ENCODE measurements around the gene IP6K2.
"Not testable (repeated sequence)": the region's sequence is repeated elsewhere in the genome, so short reads cannot be mapped to it uniquely, and the experiment has no call there.

The IP6K2 gene

GRCh38 chr3:48750856-48751255 lies 33.8 kb upstream of the IP6K2 start:
- TF ChIP-seq, protein P1, sequence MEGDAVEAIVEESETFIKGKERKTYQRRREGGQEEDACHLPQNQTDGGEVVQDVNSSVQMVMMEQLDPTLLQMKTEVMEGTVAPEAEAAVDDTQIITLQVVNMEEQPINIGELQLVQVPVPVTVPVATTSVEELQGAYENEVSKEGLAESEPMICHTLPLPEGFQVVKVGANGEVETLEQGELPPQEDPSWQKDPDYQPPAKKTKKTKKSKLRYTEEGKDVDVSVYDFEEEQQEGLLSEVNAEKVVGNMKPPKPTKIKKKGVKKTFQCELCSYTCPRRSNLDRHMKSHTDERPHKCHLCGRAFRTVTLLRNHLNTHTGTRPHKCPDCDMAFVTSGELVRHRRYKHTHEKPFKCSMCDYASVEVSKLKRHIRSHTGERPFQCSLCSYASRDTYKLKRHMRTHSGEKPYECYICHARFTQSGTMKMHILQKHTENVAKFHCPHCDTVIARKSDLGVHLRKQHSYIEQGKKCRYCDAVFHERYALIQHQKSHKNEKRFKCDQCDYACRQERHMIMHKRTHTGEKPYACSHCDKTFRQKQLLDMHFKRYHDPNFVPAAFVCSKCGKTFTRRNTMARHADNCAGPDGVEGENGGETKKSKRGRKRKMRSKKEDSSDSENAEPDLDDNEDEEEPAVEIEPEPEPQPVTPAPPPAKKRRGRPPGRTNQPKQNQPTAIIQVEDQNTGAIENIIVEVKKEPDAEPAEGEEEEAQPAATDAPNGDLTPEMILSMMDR (IDR thresholded peaks at IDR 0.05; ENCODE audit: control insufficient read depth, insufficient read depth, low read depth, low read length, missing control alignments): no peak
- H3K4me3 ChIP-seq (ENCODE audit: control insufficient read depth, low read depth, low read length): no peak overlapping the region
- DNase-seq (ENCODE audit: low read depth): no peak

DNA sequence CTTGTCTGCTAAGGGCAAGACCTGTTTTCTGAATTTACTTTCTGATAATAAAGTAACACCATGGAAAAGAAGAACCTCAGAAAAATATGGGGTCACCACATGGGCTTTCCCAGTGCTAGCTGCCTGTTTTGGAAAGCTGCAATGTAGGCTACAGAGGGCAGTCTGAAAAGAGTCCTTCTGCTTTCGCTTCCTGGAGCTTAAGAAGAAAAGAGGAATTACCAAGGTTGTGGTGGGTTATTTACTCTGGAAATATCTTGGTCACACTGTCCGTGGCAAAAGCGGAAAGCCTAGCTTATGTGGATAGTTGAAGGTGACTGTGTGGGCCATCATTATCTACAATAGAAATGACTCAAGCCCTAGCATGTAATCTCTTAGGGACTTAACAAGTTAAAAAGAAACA lies 31.7 kb upstream of the IP6K2 start:
- DNase-seq (ENCODE audit: low read depth): no peak
- TF ChIP-seq, protein P1 (IDR thresholded peaks at IDR 0.05; ENCODE audit: control insufficient read depth, insufficient read depth, low read depth, low read length, missing control alignments): no peak
- H3K4me3 ChIP-seq (ENCODE audit: control insufficient read depth, low read depth, low read length): no peak overlapping the region

- no peak for DNase-seq (ENCODE audit: low read depth)
Observed at GRCh38 chr3:48747706-48748105, 30.7 kb upstream of the IP6K2 start.

GRCh38 chr3:48747015-48747615 lies 30.1 kb upstream of the IP6K2 start:
- DNase-seq (ENCODE audit: low read depth): no peak
- TF ChIP-seq, protein P1 (IDR thresholded peaks at IDR 0.05; ENCODE audit: control insufficient read depth, insufficient read depth, low read depth, low read length, missing control alignments): no peak
- no peak overlapping the region for H3K4me3 ChIP-seq (ENCODE audit: control insufficient read depth, low read depth, low read length)

More at GRCh38 chr3:48747706-48748105, 30.7 kb upstream of the IP6K2 start:
- H3K4me3 ChIP-seq (ENCODE audit: control insufficient read depth, low read depth, low read length): no peak overlapping the region
- TF ChIP-seq, protein P1 (IDR thresholded peaks at IDR 0.05; ENCODE audit: control insufficient read depth, insufficient read depth, low read depth, low read length, missing control alignments): no peak

- TF ChIP-seq, protein P1 (IDR thresholded peaks at IDR 0.05; ENCODE audit: control insufficient read depth, insufficient read depth, low read depth, low read length, missing control alignments): no peak
- H3K4me3 ChIP-seq (ENCODE audit: control insufficient read depth, low read depth, low read length): no peak overlapping the region
- DNase-seq (ENCODE audit: low read depth): no peak
Observed at GRCh38 chr3:48743773-48744172, 26.8 kb upstream of the IP6K2 start.

DNA sequence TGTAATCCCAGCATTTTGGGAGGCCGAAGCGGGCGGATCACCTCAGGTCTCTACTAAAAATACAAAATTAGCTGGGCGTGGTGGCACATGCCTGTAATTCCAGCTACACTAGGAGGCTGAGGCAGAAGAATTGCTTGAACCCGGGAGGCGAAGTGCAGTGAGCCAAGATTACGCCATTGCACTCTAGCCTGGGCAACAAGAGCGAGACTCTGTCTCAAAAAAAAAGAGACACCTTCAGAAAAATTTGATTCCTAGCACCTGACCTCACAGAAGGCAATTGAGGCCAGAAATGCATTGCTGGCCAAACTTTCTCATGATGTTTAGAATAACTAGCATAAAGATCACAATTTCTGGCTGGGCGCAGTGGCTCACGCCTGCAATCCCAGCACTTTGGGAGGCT lies 24.2 kb upstream of the IP6K2 start:
- not testable (repeated sequence) for DNase-seq (ENCODE audit: low read depth)

DNA sequence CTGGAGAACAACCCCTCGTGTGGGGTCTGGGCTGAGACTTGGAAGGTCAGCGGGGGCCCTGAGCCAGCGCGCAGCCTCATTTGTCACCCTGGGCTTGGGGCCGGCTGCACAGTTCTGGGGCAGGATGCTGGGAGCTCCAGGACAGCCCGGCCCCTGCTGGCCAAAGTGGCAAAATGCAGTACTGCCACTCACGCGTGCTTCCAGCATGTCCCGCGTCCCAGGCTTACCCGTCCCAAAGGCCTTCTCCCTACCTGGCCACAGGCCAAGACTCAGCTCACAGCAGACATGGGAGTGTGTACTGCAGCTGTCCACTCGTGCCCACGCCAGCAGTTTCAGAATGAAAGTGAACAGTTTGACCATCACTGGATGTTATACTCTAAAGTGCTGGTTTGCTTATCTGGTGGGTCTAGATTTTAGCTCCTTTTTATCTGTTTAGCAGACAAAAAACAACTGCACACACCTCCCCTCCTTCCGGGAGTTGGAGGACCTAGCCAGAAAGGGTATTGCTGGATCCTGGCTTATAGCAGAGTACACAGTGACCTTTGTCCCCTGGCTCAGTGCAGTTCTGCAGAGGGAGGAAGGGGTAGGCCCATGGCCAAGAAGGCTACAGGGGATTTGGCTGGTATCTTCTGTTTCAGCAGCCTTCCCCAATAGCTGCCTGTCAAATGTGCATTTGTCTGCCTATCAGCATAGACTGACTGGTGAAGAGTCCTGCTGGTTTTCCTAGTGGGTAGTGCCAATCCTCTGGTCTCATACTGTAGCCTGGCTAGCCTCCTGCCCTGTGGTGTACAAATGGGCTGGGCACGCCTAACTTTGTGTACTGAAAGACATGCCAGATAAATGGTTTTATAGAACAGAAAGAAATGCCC lies 23.2 kb upstream of the IP6K2 start:
- TF ChIP-seq, protein P1 (IDR thresholded peaks at IDR 0.05; ENCODE audit: control insufficient read depth, insufficient read depth, low read depth, low read length, missing control alignments): peak; percentile 91
- peak; percentile 10 for DNase-seq (ENCODE audit: low read depth)
- H3K4me3 ChIP-seq (ENCODE audit: control insufficient read depth, low read depth, low read length): no peak overlapping the region

More for the DNA sequence above, 24.2 kb upstream of the IP6K2 start:
- not testable (repeated sequence) for H3K4me3 ChIP-seq (ENCODE audit: control insufficient read depth, low read depth, low read length)
